ENCODE data around the gene CPS1. TPM values are rescaled to one million over a fixed set of nuclear protein-coding genes. Genes with fewer than 3 reads are reported as not detected.

CPS1 gene
- total and polyA plus RNA-seq, 2 of the 8 experiments (the other 6 are each of a cell fraction or from before 2014, with no cell fraction given), result 7.9 to 15.7 TPM

DNA sequence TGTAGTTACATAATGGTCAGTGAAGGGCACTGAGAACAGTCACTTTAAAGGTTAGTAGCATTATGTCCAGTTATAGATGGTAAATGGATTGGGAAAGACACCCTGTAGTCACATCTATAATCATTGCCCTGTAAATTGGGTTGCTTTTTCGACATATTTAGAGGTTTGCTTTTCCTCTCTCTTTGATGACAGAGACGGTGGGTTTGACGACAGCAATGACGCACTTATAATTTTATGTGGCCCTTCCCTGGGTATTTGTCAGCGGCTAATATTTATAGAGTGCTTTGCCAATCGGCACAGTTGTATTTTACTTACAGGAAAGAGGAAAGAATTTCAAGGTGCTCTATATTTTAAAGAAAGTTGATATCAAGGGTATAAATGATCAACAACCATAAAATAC is 2.8 kb downstream of the CPS1 start:
- no peak overlapping the region for H4K8ac ChIP-seq (ENCODE audit: extremely low read depth, insufficient read depth, low read length)
- FAIRE-seq, result no peak
- H2BK120ac ChIP-seq (replicated peaks; ENCODE audit: low read depth, low read length), result no peak overlapping the region
- H3K4me2 ChIP-seq (ENCODE audit: insufficient read depth in 1 of 2, low read depth in 2 of 2, low read length in 2 of 2), result no peak overlapping the region
- no peaks in the 10 kb centered on the region for H3K23me2 ChIP-seq (ENCODE audit: low read depth, low read length)
- ChIA-PET CTCF (ENCODE audit: partially characterized antibody) (no interaction called here), POLR2A (ENCODE audit: partially characterized antibody) (no interaction called here)
- no peak overlapping the region for H3K56ac ChIP-seq (replicated peaks; ENCODE audit: insufficient read length, low read depth, low read length)
- H3K27me3 ChIP-seq (replicated peaks in 1 of 4; ENCODE audit: control insufficient read depth in 3 of 4, extremely low read depth in 1 of 4, insufficient read depth in 3 of 4, low read length in 3 of 4), result no peaks in the 10 kb centered on the region
- DNase-seq (ENCODE audit: low read depth in 1 of 2, low spot score in 2 of 2), result no peak
- H3K23ac ChIP-seq (ENCODE audit: insufficient read length), result no peak overlapping the region
- no peaks in the 10 kb centered on the region for H4K20me1 ChIP-seq (replicated peaks in 1 of 2; ENCODE audit: control insufficient read depth in 1 of 2, insufficient read depth in 2 of 2, low read length in 2 of 2)
- no peak overlapping the region for H3K27ac ChIP-seq (ENCODE audit: low read depth, low read length)
- no peak for TF ChIP-seq KDM1A (IDR thresholded peaks at IDR 0.05; ENCODE audit: borderline replicate concordance, low read length)
- no peak overlapping the region for H2BK15ac ChIP-seq (ENCODE audit: low read length)
- no peaks in the 10 kb centered on the region for H3K9me3 ChIP-seq (ENCODE audit: insufficient read depth in 2 of 2, low read depth in 1 of 2, low read length in 1 of 2)
- no peak overlapping the region for H3K4me3 ChIP-seq (ENCODE audit: extremely low read depth in 1 of 4, insufficient read depth in 2 of 4, low read depth in 3 of 4, low read length in 4 of 4)
- no peak overlapping the region for H2AFZ ChIP-seq (ENCODE audit: low read length)
- no peak overlapping the region for H2AK5ac ChIP-seq (ENCODE audit: low read depth, low read length)
- no peak overlapping the region for H4K91ac ChIP-seq (replicated peaks; ENCODE audit: insufficient read length, low read length)
- no peaks in the 10 kb centered on the region for H3K36me3 ChIP-seq (ENCODE audit: control insufficient read depth in 2 of 4, insufficient read depth in 4 of 4, low read length in 3 of 4)
- WGBS, 2 experiments (ENCODE audit: extremely low coverage in 1 of 2, insufficient coverage in 1 of 2, insufficient read length in 1 of 2, insufficient replicate concordance in 2 of 2, low coverage in 1 of 2, low lambda C conversion rate in 2 of 2, missing lambda C conversion rate in 1 of 2), result 86% methylated on average over 6 of the region's 6 CpGs; no CpG with 5 or more reads in 1 of the 2 experiments
- no peak overlapping the region for H3K9ac ChIP-seq (replicated peaks in 1 of 4; ENCODE audit: extremely low read depth in 1 of 4, low read depth in 3 of 4, low read length in 3 of 4)
- H2BK20ac ChIP-seq (ENCODE audit: low read length), result no peak overlapping the region
- no peaks in the 10 kb centered on the region for H3K79me2 ChIP-seq (ENCODE audit: control insufficient read depth in 1 of 2, insufficient read depth in 2 of 2, low read length in 2 of 2)
- no peak overlapping the region for H2BK5ac ChIP-seq (ENCODE audit: low read depth, low read length)
- H2BK12ac ChIP-seq (ENCODE audit: low read depth, low read length), result no peak overlapping the region
- no peak overlapping the region for H3K18ac ChIP-seq (ENCODE audit: extremely low read depth, low read length)
- H3K14ac ChIP-seq (ENCODE audit: insufficient read length), result no peak overlapping the region
- no peak overlapping the region for H3K4ac ChIP-seq (replicated peaks; ENCODE audit: insufficient read length, low read depth, low read length)
- no peaks in the 10 kb centered on the region for H3K79me1 ChIP-seq (ENCODE audit: low read depth, low read length)
- H4K5ac ChIP-seq (ENCODE audit: insufficient read length, low read depth, low read length), result no peak overlapping the region
- peaks cover 0 to 5% (median 2%) of the 10 kb centered on the region in 4 experiments; a peak in 3 of 7 replicates for H3K4me1 ChIP-seq (replicated peaks in 1 of 4; ENCODE audit: control insufficient read depth in 3 of 4, insufficient read depth in 4 of 4, low read length in 3 of 4)
